SIG-M5 treated with dmso at 0.1 percent for 504 hours (cell line): ENCODE measurements around the gene CA9.

ENCODE experiments used
- DNase-seq: peaks from one replicate; lab custom pipeline; 2025; ENCODE audit not compliant: unreplicated experiment; lab: John Stamatoyannopoulos, UW

Gene CA9

DNA sequence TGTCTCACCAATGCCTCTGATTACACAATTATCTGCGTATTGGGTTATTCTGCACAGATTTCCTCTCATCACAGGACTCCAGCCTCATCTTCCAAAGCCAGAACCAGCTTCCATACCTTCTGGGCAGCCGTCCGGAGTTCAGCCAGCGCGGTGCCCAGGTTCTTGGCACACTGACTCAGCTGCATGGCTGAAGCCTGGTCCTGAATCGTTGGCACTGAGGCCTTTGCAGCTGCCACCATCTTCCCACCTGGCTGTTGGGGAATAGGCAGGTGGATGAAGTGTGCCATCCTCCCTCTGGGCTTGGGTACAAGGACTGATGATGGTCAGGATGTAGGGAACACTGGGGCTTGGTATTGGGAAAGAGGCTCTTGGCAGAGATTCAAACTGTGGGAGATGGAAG, 40.4 kb downstream of the CA9 start:
- DNase-seq: no peak

DNA sequence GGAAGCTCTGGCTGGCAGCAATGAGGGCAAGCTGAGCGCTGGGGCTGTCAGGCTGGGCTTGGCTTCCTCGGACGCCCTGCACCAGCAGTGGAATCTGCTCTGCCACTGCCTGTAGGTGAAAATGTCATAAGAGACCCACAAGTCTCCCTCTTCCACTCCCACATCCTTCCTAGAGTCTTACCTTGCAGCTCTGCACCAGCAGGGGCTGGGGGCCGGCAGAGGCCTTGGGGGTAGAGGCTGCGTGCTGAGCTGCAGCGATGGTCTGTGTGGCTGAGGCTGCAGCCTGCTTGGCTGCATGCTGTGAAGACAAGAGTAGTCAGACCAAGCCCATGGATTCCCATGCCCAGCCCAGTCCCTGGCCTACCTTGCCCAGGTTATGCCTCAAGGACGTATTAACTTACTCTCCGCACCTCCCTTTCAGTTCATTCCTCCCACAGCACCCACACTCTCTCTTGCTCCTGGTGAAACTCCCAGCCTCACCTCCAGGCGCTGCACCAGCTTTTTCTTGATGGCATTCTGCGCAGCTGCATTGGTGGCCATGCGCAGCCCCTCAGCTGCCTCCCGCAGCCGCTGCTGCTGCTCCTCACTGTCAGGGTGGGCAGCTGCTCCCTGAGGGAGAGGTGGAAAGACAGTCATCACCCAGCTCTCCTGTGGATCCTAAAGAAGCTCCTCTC, 41.0 kb downstream of the CA9 start:
- no peak for DNase-seq

DNA sequence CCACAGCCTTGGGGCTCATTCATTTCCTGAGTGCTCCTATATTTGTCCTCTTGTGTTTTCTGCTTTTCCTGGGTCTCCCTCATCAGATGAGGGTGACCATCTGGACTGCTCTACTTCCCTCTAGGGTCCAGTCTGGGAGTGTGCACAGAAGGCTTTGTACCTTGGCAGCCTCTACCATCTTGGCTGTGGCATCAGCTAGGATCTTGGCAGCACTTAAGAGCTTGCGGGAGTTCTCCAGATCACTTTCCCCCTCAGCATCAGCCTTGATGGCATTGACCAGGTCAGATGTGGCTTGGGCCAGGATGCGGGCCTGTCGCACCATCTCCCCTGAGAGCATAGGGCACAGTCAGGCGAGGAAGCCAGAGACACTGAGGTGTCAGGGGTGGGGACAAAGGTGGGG, 42.5 kb downstream of the CA9 start:
- DNase-seq: no peak

DNA sequence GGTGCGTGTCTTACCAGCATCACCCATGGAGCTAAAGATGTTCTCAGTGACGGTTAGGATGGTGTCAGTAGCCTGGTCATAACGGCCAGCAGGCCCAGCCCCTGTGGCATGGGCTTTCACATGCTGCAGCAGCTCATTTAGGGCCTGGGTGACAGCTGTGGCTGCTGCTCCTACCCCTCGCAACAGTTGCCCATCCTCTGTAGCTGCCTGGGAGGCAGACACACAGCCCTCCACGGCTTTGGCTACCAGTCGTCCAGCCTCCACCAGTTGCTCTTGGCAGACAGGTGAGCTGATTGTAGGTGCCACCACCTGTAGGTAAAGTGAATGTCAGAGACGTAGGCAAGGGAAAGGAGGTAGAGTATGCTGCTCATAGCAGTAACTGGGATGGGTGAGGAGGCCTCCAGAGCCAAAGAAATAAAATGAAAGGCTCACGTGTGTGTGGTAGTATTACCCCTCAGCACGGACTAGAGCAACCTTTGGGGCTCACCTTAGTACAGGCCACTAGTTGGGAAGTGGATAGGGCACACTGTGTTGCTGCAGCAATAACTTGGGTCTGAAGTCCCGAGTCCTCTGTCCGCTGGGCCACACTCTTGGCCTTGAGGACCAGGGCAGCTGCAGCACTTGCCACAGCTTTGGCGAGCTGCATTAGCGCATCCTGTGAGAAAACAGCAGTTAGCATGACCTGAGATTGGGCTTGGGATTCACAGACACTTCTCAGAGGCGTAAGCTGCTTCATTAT, 43.6 kb downstream of the CA9 start:
- no peak for DNase-seq

DNA sequence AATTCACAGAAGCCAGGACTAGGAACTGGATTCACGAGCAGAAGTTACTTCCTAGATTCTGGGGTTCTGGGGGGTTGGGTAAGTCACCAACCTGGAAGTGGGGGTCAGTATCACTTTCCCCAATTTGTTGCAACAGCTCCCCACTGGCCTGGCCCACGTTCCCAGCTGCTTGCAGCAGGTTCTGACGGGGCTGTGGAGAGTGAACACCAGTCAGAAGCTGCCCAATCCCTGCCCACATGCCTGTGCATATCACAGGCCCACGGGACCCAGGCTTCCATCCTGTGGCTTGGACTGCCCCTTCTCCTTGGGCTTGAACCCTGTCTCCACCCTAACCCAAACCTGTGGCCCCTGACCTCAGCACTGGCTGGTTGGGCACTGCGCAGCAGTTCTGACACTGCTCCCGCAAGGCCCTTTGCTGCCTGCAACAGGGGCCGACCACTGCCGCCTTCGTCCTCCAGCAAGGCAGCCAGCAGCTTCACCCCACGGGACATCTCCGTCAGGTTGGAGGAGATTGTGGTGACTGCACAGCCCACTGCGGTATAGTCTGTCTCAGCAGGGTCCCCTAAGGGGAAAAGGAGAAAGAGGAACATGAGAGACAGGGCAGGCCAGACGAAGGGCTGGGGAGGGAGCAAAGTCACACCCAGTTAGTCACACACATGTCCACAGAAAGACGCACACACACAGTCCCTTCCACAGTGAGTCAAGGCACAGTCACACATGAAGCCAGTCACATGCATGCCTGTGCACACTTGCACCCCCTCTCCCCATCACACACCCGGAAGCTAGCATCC, 45.2 kb downstream of the CA9 start:
- DNase-seq: peak; percentile 27

DNA sequence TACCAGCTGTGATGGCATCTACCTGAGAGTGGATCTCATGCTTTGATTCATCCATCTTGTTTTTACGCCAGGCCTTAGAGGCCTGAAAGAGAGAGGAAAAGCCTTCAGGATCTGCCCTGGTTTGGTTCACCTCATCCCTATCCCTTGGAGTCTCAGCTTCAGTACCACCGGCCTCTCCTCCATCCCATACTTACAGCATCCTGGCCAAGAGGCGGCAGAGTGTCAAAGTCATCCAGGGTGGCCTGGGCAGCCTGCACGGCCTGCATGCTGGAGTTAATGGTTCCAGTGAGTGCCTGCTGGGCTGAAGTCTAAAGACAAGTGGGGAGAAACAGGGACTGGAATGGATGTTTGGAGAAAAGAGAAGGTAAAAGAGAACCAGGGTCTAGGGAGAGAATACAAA, 45.8 kb downstream of the CA9 start:
- no peak for DNase-seq

DNA sequence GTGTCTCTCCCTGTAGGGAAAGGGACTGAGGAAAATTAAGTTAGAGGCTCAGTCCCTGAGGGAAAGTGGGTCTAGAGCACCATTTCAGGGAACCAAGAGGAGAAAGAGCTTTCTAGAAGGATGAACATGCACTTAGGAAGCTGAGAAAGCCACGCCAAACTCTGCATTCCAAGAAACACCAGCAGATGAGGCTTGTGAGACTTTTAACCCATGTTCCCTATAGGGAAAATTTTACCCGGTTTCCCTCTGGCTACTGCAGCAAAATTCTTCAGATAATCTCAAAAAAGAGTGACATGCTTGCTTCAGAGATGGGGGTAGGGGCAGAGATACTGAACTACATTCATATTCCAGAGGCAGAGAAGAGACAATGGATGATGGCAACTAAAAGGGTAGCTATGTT, 49.7 kb downstream of the CA9 start:
- DNase-seq: no peak

DNA sequence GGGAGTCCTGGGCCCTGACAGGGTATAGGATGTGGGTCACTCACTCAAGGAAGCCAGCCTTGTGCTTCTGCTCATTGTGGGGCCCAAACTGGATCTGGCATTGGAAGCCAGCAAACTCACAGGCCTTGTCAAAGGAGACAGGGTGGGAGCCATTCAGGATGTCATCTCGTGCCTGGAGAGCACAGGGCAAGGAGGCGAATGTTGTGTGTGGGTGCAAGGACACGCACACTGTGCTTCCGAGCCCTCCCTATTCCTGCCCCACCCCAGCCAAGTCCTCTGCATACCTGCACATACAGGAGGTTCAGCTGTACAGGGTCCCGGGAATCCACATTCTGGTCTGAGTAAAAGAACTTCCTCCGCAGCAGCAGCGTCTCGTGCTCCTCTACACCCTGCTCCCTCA, 50.2 kb downstream of the CA9 start:
- no peak for DNase-seq

DNA sequence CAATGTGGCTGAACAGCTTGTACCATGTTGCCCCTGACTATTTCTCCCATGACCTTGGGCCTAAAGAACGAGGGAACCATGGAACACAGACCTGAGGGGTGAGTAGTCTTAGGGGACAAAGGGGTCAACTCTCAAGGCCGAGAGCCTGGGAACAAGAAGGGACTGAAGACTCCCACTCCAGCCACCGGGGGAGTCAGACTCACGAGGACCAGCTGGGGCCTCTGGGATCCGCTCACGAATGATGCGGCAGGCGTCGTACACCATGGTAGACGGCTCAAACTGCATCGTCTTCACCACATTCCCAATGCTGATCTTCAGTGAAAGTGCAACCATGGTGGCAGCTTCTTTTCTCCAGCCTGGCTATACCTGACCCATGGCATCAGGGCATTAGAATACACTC, 51.6 kb downstream of the CA9 start:
- DNase-seq: no peak

DNA sequence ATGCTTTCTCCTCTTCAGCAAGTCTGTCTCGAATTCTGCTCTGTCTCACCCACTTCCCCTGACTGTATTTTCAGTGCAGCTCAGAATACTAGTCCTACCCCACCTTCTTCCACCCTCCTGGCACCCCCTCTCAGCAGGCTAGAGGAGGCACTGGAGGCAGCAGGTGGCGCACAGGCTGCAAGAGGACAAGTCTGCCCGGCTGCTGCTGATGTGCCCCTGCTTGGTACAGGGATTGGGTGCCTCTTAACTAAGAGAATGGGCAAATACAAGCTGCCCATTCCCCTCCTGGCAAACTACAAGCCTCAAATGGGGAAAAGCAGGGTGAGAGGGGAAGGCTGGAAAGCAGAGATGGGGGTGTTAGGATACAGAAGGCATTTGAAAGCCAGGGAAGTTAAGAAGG, 53.2 kb downstream of the CA9 start:
- peak; percentile 20 for DNase-seq

DNA sequence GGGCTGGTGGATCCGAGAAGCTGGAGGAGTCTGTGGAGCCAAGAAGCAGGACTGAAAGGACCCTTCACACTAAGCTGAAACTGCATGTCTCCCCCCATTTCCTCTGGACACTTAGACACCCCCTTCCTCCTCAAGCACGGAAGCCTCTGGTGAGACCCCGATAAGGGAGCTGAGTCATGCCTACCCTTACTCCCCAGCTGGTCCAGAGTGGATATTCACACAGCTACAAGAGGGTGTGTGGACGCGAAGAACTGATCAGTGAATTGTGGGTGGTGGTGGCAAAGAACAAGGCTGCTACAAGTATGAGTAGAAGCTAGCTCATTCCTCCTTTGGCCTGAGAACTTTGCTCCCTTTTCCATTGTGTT, 53.9 kb downstream of the CA9 start:
- no peak for DNase-seq

DNA sequence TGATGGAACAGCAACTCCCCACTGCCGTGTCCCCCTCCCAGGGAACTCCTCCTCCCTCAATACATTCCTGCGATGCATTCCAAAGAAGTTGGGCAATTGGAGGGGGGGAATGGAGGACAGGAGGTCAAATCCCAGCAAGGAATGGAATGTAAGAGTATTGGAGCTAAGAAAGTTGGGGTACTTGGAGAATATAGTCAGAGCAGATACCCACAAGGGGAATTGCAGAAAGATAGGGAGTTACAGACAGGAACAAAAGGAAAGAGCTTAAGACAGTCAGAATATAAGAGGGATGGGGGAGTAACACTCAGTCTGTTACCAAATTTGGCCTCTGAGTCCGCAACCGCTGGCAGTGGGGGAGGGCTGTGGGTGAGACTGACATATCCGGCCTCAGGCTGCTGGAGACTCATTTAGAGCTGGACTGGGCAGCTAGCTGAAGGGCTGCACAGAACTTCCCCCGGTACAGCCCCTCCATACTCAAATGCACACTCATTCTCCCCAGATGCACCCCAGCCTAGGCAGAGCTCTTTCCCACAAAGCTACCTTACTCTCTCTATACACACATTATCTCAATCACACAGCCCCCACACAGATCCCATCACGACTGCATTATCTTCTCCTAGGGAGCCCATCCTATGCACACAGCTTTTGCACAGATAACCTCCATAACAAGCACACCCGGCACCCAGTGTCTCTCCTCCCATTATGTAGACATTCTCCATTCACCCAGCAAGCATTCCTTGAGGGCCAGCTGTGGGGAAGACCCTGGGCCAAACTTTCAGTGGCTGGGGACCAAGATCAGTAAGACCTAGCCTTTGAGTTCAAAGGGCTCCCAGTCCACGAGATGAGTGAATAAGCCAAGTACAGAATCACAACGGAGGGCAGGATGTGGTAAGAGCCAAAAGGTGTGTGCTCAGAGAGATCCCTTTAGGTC, 54.6 kb downstream of the CA9 start:
- DNase-seq: peak; percentile 67

DNA sequence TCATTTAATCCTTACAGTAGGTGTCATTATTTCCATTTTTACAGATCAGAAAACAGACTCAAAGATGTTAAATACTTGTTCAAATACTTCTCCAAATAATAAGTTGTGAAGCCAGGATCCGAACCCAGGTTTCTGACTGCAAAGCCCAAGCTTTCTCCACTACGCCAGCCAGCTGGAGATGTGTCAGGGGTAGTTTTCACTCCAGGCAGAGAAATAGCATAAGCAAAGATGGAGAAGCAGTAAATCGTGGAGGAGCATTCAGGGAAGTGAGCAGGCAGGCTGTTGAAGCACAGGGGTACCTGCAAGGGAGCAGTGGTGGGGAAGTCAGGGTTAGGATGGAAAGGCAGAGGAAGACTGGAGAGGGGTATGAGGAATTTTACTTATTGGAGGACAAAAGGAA, 55.4 kb downstream of the CA9 start:
- peak; percentile 5 for DNase-seq

DNA sequence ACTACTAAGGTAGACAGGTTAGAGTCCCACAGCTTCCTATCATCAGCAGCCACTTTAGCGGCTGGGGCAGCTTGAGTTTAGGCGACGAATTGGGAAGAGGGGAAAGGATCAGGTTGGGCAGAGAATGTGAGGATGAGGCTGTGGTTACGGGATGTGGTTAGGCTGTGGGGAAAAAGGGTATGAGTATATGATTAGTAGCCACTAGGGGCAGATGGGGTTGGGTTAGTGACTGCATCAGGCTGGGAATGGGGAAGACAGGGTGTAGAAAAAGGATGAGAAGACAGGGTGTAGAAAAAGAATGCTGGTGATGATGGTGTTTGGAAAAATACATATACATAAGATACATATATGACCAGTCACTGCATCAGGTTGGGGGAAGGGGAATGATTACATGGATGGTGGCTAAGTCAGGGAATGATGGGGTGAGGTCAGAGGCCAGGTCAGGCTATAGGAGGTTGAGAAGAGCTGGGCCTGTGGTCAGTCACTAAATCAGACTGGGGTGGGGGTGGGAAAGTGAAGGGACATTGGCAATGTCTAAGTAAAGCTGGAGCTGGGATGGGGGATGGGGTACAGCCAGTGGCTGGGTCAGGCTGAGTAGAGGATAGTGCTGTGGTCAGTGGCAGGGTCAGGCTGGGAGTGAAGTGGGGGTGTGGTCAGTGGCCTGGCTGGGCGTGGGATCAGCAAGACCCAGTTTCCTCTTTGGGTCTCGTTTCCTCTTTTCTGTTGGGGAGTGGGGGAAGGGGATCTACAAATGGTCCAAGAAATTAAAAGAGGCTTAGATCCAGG, 56.2 kb downstream of the CA9 start:
- DNase-seq: peak; percentile 77

DNA sequence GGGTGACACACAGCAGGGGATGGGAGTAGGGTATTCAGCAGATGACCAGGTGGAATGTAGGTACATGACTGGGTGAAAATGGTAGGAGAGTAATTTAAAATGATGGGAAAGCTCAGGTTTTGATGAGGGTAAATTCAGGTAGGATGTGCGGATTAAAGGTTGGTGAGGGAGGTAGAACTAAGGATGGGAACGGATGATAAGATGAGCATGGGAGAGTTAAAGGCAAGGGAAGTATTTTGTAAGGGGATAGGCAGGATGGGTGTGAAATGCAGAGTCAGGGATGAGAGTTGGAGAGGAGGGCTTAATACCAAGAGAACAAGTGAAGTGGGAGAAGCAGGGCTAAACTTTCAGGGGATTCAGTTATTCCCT, 56.7 kb downstream of the CA9 start:
- DNase-seq: no peak
